HG02973 (cell line): ENCODE results near the gene RPS21.

Experiments used
- ATAC-seq: cut with Tn5 transposase; IDR thresholded peaks from one replicate; pipeline ENCODE4 v1.9.1; 2021; ENCODE audit warnings: moderate library complexity; ENCODE audit not compliant: unreplicated experiment

The RPS21 gene

DNA sequence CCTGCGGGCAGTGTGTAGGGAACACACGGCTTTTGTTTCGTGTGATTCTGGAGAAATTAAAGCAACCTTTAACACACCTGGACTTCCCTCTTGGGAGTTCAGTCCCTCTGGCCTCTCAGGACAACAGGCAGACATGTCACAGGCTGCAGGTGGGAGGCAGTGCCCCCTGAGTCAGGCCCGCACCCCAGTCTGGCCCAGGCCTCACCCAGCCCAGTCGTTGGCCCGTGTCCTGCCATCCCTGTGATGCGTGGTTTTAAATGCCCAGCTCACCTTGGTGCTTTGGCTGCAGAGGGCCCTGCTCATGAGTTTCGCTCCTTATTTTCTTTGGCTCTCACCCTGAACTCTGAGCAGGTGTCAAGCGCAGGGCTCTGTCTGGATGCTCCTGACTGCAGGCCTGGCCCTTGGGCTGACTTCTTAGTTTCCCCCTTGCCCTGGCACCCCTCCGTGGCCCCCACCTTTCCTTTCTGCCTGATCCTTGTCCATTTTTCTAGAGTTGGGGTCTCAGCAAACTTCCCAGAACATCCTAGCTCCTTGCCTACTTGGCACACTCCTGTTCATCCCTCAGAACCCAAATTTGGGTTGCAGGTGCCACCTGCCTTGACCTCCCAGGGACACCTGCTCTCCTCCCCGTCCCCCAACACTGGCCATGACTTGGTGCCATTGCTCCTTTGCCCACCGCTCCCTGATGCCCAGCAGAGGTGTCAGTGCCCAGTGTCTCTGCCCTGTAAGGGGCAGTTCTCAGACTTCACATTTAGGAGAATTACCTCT lies 22.4 kb downstream of the RPS21 start:
- ATAC-seq: no peak

DNA sequence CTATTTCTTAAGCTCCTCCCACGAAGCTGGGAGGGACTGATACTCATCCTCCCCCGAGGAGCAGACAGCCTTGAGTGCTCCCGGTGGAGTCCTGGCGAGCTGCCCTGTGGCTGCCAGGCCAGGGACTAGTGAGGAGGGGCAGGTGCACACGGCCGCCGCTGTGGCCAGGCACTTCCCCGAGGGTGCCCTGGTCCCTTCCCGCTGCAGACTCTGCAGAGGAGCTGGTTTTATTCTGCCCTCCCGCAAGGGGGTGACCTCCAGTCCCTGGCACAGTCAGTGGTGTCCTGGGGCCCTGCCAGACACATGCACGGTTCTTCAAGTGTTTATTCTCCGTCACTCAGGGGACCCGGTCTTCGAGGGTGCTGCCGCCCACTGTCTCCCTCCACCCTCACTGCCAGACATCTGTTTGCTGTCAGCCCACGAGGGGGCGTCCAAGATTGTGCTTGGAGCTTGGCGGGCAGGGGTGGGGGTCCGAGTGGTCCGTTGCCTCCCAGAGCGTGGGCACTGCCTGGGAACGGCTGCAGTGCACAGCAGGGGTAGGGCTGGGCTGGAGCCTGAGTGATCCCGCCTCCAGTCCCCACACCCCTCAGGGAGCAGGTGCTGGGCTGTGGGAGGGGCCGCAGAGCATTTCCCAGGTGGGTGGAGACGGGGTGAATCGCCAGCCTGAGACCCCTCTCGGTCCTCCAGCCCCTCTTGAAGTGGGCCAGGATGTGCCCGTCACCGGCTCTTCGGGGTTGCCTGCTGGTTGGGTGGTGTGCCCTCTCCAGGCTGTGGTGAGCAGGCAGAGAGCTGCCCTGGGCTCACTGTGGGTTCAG lies 23.2 kb downstream of the RPS21 start:
- ATAC-seq: no peak

DNA sequence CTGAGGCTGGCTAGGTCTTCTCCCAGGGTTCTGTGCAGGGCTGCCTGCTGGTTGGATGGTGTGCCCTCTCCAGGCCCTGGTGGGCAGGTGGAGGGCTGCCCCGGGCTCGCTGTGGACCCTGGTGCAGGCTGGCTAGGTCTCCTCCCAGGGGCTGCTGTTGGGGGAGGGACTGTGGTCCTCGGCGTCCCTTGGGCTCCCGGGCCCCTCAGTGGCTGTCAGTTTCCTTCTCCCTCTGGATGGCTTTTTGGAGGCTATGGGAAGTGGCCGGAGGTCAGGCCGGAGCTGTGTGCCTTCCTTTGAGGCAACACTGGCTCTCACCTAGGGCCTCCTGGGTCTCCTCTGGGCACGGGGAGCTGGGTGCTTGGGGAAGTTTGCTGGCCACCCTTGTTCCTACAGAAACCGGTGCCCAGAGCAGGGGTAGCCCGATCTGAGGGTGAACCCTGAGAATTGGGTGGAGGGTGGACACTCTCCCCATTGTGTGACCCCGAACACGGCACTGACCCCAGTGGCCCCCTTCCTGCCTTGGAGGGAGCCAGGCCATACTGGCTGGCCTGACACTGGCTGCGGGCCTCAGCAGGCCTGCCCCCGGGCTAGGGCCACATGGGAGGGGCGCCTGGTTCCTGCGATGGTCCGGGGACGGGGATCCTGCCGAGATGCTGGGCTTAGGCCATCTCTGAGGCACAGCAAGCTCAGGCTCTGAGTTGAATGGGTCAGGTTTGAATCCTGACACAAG lies 24.0 kb downstream of the RPS21 start:
- ATAC-seq: no peak

DNA sequence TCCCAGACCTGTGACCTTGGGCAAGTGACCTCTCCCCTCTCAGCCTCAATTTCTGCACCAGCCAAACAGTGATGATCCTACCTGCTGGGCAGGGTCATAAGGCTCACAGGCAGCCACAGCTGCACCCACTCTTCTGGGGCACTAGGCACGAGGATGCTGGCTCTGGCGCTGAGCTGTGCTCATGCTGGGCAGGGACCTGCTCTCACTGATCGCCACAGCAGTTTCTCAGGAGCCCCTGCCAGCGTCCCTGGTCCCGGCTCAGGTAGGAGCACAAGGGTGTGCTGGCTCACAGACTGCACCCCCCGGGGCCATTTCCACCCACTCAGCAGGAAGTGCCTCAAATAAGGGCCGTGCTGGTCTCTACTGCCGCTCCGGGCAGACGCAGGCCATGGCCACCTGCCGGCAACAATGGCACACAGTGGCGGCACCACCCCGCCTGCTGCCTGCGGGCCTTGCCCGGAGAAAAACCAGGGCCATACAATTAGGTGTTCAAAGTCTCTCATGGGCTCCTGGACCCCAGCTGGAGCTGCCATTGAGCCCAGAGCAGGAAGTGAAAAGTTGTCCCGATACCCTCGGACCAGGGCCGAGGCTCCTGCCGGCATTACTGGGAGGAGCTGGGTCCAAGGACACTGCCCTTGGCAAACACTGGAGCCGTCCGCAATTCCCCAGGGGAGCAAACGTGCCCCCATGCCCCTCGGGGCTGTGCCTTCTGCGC lies 24.7 kb downstream of the RPS21 start:
- no peak for ATAC-seq

DNA sequence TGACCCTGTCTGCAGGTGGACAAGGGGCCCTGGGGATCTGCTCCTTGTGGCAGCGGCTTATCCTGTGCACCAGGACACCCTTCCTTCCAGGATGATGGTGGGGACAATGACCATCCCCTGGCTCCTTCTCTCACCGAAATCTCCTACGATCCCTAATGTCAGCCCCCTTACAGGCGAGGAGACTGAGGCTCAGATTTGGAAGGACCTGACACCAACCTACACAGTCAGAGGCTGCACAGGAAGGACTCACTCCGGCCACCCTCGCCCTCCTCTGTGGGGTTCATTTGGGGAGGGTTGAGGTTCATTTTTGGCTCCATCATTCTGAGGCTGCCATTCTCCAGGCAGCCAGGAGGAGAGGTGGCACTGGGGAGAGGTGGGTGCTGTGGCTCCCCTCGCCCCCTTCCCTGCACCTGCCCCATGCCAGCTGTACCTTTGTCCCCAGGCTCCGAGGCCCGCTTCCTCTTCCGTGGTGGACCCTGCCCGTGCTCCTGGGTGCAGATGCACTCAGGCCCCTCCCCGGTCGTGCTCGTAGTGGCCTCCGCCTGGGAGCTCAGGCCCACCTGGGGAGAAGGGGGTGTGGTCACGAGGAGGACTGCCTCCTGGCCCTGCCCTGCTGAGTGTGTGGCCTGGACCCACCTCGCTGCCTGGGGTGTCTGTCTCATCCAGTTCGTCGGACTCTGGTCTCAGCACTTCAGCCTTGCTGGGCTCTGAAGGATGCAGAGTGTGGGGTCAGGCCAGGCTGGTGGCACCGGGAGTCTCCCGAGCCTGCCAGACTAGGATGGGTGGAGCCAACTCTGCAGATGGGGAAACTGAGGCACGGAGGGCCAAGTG lies 25.5 kb downstream of the RPS21 start:
- ATAC-seq: no peak

DNA sequence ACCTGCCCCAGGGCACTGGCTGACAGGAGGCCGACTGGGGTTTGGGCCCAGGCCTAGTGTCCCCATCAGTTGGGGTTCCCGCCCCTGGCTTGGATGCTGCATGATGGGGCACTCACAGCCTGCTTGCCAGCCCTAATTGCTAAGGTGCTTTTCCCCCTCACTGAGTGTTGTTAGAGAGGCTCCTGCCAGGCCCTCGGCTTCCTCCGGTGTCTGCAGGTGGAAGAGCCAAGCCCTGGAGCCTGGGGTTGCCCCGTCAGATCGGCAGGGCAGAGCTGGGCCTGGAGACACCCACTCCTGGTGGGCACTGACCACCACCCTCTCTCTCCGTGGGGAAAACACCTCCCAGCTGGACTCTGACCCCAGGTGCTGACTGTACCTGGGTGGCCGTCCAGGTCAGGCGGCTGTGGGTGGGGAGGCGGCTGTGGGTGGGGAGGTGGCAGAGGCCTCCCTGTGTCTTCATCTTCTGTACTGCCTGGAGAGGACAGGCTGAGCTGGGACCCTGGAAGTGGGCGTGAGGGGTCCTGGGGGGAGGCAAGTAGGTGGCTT lies 26.2 kb downstream of the RPS21 start:
- no peak for ATAC-seq

DNA sequence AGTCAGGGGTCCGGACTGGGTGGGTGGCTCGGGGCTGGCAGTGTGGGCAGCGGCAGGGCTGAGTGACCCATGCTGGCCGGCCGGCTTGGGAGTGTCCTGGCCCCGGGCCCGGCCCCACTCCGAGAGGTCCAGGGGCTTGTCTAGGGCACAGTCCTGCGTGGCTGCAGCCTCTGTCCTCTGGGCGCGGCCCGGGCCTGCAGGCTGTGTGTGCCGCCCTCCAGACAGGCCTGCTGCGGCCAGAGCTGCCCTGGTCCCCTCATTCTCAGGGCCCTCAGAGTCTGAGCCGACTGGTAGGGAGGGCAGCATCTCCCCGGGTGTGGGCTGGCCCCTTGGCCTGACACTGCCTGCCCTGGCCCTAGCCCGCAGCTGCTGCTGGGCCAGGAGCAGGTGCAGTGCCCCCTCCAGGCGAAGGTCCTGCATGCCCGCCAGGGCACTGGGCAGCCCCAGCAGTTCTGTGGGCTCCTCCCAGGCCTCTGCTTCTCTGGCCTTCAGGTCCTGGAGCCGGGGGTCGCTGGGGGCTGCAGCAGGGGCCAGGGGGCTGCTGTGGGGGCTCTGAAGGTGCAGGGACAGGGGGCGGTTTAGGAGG lies 27.1 kb downstream of the RPS21 start:
- ATAC-seq: no peak

DNA sequence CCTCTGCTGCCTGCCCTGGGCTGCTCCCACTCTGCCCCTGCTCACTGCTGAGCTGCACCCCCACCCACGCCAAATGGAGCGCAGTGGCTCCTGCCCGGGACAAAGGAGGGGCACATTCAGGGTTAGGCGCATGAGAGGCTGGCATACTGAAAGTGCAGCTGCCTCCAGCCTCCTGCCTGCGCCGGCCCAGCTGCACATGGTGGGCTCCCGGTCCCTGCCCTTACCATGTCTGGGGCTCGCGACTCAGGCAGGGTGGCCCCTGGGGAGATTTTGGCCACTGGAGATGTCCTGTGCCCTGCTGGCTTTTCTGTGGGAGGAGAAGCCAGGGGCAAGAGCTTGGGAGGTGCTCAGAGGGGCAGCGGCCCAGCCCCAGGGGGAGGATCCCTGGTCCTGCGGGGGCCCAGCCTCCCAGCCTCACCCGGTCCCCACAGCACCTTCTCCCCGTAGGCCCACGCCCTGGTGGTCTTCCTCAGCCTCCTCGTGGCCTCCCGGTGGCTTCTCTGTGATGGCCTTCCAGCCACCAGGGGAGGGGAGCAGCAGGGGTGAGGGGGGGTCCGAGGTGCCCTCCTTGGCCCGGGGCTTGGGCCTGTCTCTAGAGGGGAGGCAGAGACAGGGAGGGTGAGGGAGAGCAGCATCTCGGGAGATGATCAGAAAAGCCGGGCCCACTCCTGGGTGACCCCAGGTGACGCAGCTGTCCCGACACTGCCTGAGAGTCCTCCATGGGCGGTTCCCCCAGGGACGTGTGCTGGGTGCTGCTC lies 28.6 kb downstream of the RPS21 start:
- ATAC-seq: no peak

DNA sequence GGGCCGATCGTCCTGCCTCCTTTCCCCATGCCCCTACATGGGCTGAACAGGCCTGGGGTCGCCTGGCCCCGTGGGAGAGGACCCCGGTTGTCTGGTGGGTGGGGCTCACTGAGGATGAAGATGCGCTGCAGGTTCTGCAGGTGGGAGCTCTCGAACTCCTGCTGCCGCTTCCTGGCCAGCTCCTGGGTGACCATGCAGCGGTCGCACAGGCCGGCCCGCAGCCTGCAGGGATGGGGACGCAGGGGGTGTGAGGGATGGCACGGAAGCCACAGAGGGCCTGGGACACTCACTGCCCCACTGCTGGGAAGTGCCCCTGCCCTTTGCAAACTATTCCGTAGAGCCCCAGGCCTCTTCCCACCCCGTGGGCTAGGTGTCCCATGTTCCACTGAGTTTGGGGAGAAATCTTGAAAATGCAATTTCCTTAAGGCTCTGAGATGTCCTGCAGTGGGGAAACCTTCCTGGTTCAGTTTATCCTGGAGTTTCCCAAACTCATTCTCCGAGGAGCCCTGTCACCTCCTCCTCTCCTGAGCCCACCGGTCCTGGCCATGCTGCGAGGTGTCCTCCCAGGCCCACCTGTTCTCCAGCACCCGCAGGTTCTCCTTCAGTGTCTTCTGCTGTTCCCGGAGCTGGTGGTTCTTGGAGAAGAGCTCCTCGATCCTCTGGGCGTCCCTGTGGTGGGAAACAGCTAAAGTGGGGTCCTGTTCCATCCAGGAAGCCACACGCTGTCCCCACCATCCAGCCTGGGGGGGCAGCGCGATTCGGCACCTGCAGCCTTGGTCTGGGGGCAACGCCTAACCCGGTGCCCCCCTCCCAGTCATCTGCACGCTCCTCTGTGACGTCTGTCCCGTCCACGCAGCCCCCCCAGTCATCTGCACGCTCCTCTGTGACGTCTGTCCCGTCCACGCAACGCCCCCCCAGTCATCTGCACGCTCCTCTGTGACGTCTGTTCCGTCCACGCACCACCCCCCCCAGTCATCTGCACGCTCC lies 30.0 kb downstream of the RPS21 start:
- ATAC-seq: no peak

DNA sequence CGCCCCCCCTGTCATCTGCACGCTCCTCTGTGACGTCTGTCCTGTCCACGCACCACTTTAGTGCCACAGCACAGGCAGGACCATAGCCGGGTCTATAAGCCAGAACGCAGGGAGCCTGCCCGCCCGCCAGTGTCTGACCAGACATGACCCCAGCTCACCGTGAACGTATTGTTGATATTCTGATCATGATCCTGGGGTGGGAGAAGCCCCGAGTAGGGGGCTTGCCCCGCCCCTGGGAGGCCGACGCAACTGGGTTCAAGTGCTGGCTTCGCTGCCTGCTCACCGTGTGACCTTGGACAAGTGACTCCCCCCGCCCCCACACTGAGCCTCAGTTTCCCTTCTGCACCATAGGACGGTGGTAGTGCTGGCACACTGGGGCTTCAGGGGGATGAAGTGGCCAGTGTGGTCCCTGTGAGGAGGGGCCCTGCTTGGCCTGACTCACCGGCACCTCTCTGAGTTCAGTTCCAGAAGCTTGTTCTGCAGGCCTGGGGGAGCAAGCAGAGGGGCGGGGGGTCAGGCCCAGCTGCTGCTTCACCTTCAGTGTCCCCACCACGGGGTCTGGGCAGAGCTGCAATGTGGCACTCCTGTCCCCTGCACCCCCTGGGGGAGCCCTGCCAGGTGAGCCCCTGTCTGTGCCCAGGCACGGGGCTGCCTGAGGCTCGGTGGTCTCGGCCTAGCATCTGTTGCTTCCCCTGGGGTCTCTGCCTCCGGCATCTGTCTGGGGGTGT lies 31.2 kb downstream of the RPS21 start:
- ATAC-seq: no peak

DNA sequence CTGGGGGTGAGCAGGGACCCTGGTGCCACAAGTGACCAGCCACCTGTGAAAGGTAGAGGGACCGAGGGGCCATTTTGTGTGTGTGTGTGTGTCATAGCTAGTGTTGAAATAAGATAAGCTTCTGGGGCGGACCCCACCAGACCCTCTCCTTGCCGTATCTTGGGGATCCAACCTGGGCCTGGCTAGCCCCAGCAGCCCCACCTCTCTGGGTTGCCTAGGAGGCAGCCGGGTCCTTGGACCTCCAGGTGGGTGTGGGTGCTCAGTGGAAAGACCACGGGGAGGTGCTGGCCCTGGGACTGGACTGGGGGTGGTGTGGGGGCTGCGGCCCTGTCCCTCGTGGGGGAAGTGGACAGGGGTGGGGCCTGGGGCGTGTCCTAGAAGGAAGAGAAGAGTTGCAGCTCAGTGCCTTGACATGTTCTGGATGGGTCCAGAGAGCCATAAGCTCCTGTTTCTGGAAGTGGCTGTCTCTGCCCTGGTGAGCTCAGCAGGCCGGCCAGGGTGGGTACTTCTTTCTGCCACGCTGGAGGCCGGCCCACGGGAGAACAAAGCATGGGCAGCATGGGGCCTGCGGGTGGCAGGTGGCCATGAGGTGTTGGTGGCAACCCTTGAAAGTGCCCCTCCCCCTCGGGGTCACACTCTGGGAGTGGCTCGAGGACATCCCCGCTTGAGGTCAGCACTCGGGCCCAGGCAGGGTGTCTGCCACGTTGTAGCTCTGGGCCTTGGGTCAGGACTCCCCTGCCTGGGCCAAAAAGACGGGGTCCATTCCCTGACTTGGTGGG lies 32.0 kb downstream of the RPS21 start:
- no peak for ATAC-seq

DNA sequence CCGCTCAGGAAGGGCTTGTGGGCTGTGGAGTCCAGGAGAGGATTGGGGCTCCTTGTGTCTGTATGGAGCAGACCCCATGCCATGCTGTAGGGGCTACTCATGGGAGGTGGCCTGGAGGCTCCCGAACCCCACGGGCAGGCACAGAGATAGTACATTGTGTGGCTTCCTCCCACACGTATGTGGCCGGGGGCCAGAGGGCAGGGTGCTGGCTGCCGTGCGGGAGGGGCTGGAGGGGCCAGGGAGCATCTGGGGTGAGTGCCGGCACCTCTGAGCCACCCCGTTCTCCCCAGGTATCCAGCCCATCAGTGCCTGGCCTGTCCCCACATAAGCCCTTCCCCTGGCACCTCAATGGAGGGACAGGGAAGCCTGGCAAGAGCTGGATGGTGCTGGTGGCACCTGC lies 32.9 kb downstream of the RPS21 start:
- no peak for ATAC-seq

DNA sequence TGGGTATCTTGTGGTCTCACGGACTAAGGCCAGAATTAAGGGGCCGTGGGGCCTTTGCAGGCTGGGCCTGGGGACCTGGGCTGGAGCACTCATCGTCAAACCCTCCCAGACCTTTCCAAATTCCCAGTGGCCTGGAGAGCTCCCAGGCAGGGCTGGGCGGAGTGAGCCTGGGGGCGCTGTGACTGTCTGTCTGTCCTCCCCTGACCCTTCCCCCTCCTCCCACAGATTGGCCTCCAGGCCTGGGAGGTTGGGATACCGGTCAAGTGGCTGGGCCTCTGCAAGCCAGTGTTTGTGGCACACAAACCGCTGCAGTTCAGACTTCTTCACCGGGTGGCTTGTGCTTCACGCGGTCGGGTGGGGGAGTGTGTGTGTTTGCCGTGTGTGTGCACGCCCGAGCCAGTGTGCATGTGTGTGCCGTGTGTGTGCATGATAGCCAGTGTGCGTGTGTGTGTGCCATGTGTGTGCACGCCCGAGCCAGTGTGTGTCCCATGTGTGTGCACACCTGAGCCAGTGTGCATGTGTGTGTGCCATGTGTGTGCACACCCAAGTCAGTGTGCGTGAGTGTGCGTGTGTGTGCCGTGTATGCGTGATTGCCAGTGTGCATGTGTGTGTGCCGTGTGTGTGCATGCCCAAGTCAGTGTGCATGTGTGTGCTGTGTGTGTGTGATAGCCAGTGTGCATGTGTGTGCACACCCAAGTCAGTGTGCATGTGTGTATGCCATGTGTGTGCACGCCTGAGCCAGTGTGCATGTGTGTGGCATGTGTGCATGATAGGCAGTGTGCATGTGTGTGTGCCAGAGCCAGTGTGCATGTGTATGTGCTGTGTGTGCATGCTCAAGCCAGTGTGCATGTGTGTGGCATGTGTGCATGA lies 34.2 kb downstream of the RPS21 start:
- ATAC-seq: no peak

DNA sequence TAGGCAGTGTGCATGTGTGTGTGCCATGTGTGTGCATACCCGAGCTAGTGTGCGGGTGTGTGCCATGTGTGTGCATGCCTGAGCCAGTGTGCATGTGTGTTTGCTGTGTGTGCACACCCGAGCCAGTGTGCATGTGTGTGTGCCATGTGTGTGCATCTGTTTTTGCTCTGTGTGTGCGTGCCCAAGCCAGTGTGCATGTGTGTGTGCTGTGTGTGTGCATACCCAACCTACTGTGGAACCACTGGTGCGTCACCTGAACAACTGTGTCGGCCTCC lies 34.8 kb downstream of the RPS21 start:
- no peak for ATAC-seq

DNA sequence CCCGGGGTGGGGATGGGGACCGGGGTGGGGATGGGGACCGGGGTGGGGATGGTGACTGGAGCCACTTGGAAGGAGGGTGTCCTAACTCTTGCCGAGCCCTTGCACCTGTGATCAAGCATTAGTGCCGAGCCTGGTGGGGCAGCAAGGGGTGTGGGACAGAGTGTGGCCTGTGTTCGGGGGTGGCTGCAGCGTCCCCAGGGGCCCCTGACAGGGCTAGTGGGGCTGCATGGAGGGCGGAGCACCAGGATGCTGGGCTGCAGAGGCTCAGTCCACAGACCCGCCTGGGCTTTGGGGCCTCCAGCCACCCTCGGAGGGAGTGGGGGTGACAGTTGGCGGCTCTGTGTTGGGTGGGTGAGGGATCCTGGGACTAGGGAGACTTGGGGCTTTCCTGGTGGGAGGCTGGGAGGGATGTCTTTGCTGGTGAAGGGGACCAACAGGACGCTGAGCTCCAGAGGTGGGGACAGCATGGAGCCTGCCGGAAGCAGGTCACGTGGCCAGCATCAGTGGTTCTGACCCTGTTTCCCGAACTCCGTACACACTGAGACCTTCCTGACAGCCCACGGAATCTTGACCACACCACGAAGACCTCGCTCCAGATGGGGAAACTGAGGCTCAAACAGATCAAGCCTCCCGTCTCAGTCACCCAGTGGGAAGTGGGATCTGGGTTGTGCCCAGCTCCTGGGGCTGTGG lies 35.9 kb downstream of the RPS21 start:
- ATAC-seq: no peak
